ENCODE data around the gene UQCC2. TPM values are rescaled to one million over a fixed set of nuclear protein-coding genes. Genes with fewer than 3 reads are reported as not detected.

UQCC2 gene
- polyA plus RNA-seq, 1 of the 3 experiments (the other 2 are of a cell fraction) = 59.0 TPM

GRCh38 chr6:33694977-33695376 lies 16.5 kb downstream of the UQCC2 start (continued):
- TF ChIP-seq IRF3 (IDR thresholded peaks at IDR 0.05; ENCODE audit: low read depth, low read length) = no peak
- TF ChIP-seq ELF1 (IDR thresholded peaks at IDR 0.05) = no peak
- no peak for TF ChIP-seq MEF2A (IDR thresholded peaks at IDR 0.05; ENCODE audit: borderline replicate concordance, low read depth)

- H3K4me1 ChIP-seq (ENCODE audit: control insufficient read depth in 1 of 2, insufficient read depth in 2 of 2, low read depth in 1 of 2, low read length in 1 of 2) = peaks cover 34 to 47% of the 10 kb centered on the region in 2 experiments; a peak in 3 of 4 replicates
Observed at GRCh38 chr6:33694401-33694931, 17.0 kb downstream of the UQCC2 start.

GRCh38 chr6:33693186-33694105 lies 18.1 kb downstream of the UQCC2 start:
- H3F3A ChIP-seq (replicated peaks; ENCODE audit: insufficient read depth) = peaks cover 10% of the 10 kb centered on the region
- peak overlapping the region; percentile 28; the same call in 1 of the 2 replicates for H3K9ac ChIP-seq
- 96% methylated on average over 22 of the region's 28 CpGs for WGBS (ENCODE audit: low lambda C conversion rate)
- H3K9me2 ChIP-seq = no peaks in the 10 kb centered on the region
- no peaks in the 10 kb centered on the region for H4K20me1 ChIP-seq (ENCODE audit: insufficient read depth)
- H3K4me1 ChIP-seq (ENCODE audit: control insufficient read depth in 1 of 2, insufficient read depth in 2 of 2, low read depth in 1 of 2, low read length in 1 of 2) = peaks cover 34 to 41% of the 10 kb centered on the region in 2 experiments; a peak in 3 of 4 replicates
- H3K4me3 ChIP-seq (ENCODE audit: low read depth in 2 of 2, low read length in 1 of 2) = no peak overlapping the region
- H3K4me2 ChIP-seq = peak overlapping the region; percentile 29; the same call in 1 of the 2 replicates
- peak; percentile 14 for DNase-seq
- TF ChIP-seq GATA2 (CRISPR knock-in tag; IDR thresholded peaks at IDR 0.05) (no peak), NRF1 (IDR thresholded peaks at IDR 0.05; ENCODE audit: low read depth, low read length) (no peak), SIN3A (IDR thresholded peaks at IDR 0.05; ENCODE audit: borderline replicate concordance, low read depth, low read length) (no peak), GABPA (IDR thresholded peaks at IDR 0.05; ENCODE audit: low read depth) (no peak)
- H3K79me2 ChIP-seq (ENCODE audit: insufficient read depth) = no peaks in the 10 kb centered on the region
- no peak overlapping the region for H2AFZ ChIP-seq (ENCODE audit: low read depth)
- H3K9me3 ChIP-seq = no peaks in the 10 kb centered on the region
- H3K27ac ChIP-seq (ENCODE audit: low read depth in 2 of 2, low read length in 1 of 2) = peak overlapping the region in 1 of 2 experiments; percentile 59; a peak in 1 of 4 replicates
- H3K36me3 ChIP-seq (replicated peaks in 1 of 2; ENCODE audit: control insufficient read depth in 1 of 2, insufficient read depth in 2 of 2, low read length in 1 of 2) = peaks cover 5 to 17% of the 10 kb centered on the region in 2 experiments
- no peaks in the 10 kb centered on the region for H3K27me3 ChIP-seq (ENCODE audit: insufficient read depth)
- CTCF ChIA-PET = interaction anchor here (0.7 to 2.9 kb wide), 7 partner anchors 9 to 470 kb away, joined by 3 to 11 read pairs (median 6); partner anchors contain the start of genes IP6K3 and UQCC2
- POLR2A ChIA-PET = interaction anchor here (0.6 to 1.3 kb wide), 3 partner anchors 18 to 1572 kb away, joined by 3 to 4 read pairs (median 3); partner anchors contain the start of gene UQCC2

More at GRCh38 chr6:33694401-33694931, 17.0 kb downstream of the UQCC2 start:
- Histone ChIP-seq H4K20me1 (ENCODE audit: insufficient read depth) (no peaks in the 10 kb centered on the region), H3K9ac (peak overlapping the region; percentile 28; the same call in 1 of the 2 replicates), H3K79me2 (ENCODE audit: insufficient read depth) (no peaks in the 10 kb centered on the region), H3K4me2 (peak overlapping the region; percentile 29; the same call in 1 of the 2 replicates), H3K9me3 (no peaks in the 10 kb centered on the region), H3K9me2 (no peaks in the 10 kb centered on the region), H2AFZ (ENCODE audit: low read depth) (no peak overlapping the region), H3K4me3 (ENCODE audit: low read depth in 2 of 2, low read length in 1 of 2) (no peak overlapping the region), H3K36me3 (replicated peaks in 1 of 2; ENCODE audit: control insufficient read depth in 1 of 2, insufficient read depth in 2 of 2, low read length in 1 of 2) (peaks cover 5 to 24% of the 10 kb centered on the region in 2 experiments), H3K27me3 (ENCODE audit: insufficient read depth) (no peaks in the 10 kb centered on the region), H3K27ac (ENCODE audit: low read depth in 2 of 2, low read length in 1 of 2) (peak overlapping the region; percentile 47 to 59; a peak in 3 of 4 replicates), H3F3A (replicated peaks; ENCODE audit: insufficient read depth) (peaks cover 10% of the 10 kb centered on the region)
- 51% methylated on average over 14 of the region's 19 CpGs for WGBS (ENCODE audit: low lambda C conversion rate)
- CTCF ChIA-PET = interaction anchor here (1.0 to 2.9 kb wide), 9 partner anchors 8 to 104 kb away, joined by 3 to 11 read pairs (median 4); partner anchors contain the start of genes IP6K3 and UQCC2
- POLR2A ChIA-PET = interaction anchor here (0.6 to 1.3 kb wide), 3 partner anchors 8 to 250 kb away, joined by 3 read pairs; partner anchors contain the start of gene UQCC2
- TF ChIP-seq MXI1 (IDR thresholded peaks at IDR 0.05; ENCODE audit: low read depth, low read length) (0 out of 2 replicates have a peak, but pooled peaks have one; percentile 30), JUND (IDR thresholded peaks at IDR 0.05) (no peak), EZH2phosphoT487 (IDR thresholded peaks at IDR 0.05; ENCODE audit: borderline replicate concordance, low read depth) (no peak)
- peak; percentile 47 for DNase-seq

Data from SK-N-SH (cell line).